ENCODE measurements around the gene KCNH3.

GRCh38 chr12:49491823-49492222 is 47.0 kb upstream of the KCNH3 start:
- TF ChIP-seq YY1 (IDR thresholded peaks at IDR 0.05; ENCODE audit: low read depth, low read length) (no peak), POLR2A (IDR thresholded peaks at IDR 0.05; ENCODE audit: low read depth, low read length) (no peak), MXI1 (IDR thresholded peaks at IDR 0.05; ENCODE audit: low read depth, low read length) (no peak)
